Body of pancreas (tissue), 4 donors: ENCODE measurements around the gene C1orf146. TPM values are rescaled to one million over a fixed set of nuclear protein-coding genes. Genes with fewer than 3 reads are reported as not detected.

ENCODE experiments used
- ATAC-seq: fragments of 150-250 bp; one replicate; pipeline ENCODE4 v1.9.1; 2016
- DNase-seq, 4 donors: peaks; one replicate each; pipeline ENCODE4 v3.0.0-alpha.2; 2019
- H3K27ac ChIP-seq, 4 donors: fragments of 200-600 bp; sonication (generic); 1 replicate in 3 of 4; 2 replicates in 1 of 4; pipeline versions ENCODE4 v1.5.1 to v1.6.1; 2016 to 2019; ENCODE audit warnings: mild to moderate bottlenecking in 1 of 4, mixed read lengths in 1 of 4, moderate library complexity in 1 of 4
- H3K27me3 ChIP-seq, 2 donors: fragments of 200-600 bp; sonication (generic); one replicate each; pipeline ENCODE4 v1.6.0; 2016; ENCODE audit warnings: mild to moderate bottlenecking in 1 of 2
- H3K36me3 ChIP-seq, 2 donors: fragments of 200-600 bp; sonication (generic); replicated peaks in 1 of 2; 2 replicates each; pipeline ENCODE4 v1.5.1; 2016; ENCODE audit warnings: low read depth in 2 of 2; ENCODE audit not compliant: insufficient read depth in 1 of 2
- H3K4me1 ChIP-seq: fragments of 200-600 bp; sonication (generic); one replicate; pipeline ENCODE4 v1.6.0; 2016
- H3K4me3 ChIP-seq, 2 donors: fragments of 200-600 bp; sonication (generic); 1 replicate in 1 of 2; 2 replicates in 1 of 2; pipeline ENCODE4 v1.5.1; 2016 to 2019
- H3K9me3 ChIP-seq, 3 donors: fragments of 200-600 bp; sonication (generic); 1 replicate in 2 of 3; 2 replicates in 1 of 3; pipeline ENCODE4 v1.5.1; 2016
- CTCF ChIP-seq, 7 experiments: fragments of 450-650 bp in 4 of 7; fragments of 200-600 bp in 3 of 7; sonication (generic) in 3 of 7; IDR thresholded peaks; one replicate each; pipeline ENCODE4 v1.5.1; 2016 to 2019; ENCODE audit warnings: antibody characterized with exemption in 7 of 7
- POLR2A ChIP-seq, 3 donors: fragments of 450-650 bp; IDR thresholded peaks; one replicate each; pipeline ENCODE4 v1.6.1; 2016; ENCODE audit warnings: antibody characterized with exemption in 3 of 3, mild to moderate bottlenecking in 2 of 3
- WGBS, 2 donors: methylation state at CpG; one replicate each; pipeline ENCODE4 v1.1.5; 2017; 5-methylcytosine and 5-hydroxymethylcytosine counted together
- intact Hi-C: fragments of 100-400 bp; cut with DNase I; formaldehyde crosslinking; loops from one replicate; pipeline ENCODE4 v1.15.1; 2023
- total RNA-seq, 2 donors: library from RNA; depleted of rRNA; stranded (reverse); fragments of >200 nt; gene quantifications; one replicate each; pipeline ENCODE4 v1.1.0, GENCODE V29; 2016

The C1orf146 gene
- total RNA-seq, 2 donors from 2014 or later = not detected

GRCh38 chr1:92188436-92189255 lies 29.1 kb upstream of the C1orf146 start:
- H3K4me1 ChIP-seq = no peaks in the 10 kb centered on the region
- no peaks in the 10 kb centered on the region for H3K36me3 ChIP-seq
- no peaks in the 10 kb centered on the region for H3K27me3 ChIP-seq
- no peak overlapping the region for H3K4me3 ChIP-seq
- intact Hi-C loops = no loop called here
- WGBS, 2 donors = 64 to 67% methylated on average over 7 of the region's 7 CpGs
- no peak for DNase-seq
- no peak overlapping the region for H3K27ac ChIP-seq
- TF ChIP-seq POLR2A (IDR thresholded peaks at IDR 0.05) = no peak
- no peak for ATAC-seq
- no peaks in the 10 kb centered on the region for H3K9me3 ChIP-seq

GRCh38 chr1:92191726-92192125 lies 26.0 kb upstream of the C1orf146 start:
- Histone ChIP-seq H3K36me3 (no peaks in the 10 kb centered on the region), H3K4me3 (no peak overlapping the region), H3K27me3 (no peaks in the 10 kb centered on the region), H3K9me3 (no peaks in the 10 kb centered on the region), H3K27ac (no peak overlapping the region), H3K4me1 (no peaks in the 10 kb centered on the region)
- TF ChIP-seq POLR2A (IDR thresholded peaks at IDR 0.05) = no peak
- TF ChIP-seq CTCF (IDR thresholded peaks at IDR 0.05) = no peak
- ATAC-seq (no peak), DNase-seq (no peak)
- 79 to 81% methylated on average over 2 of the region's 2 CpGs for WGBS, 2 donors
- intact Hi-C loops = no loop called here

GRCh38 chr1:92192246-92192645 lies 25.5 kb upstream of the C1orf146 start:
- Histone ChIP-seq H3K9me3 (no peaks in the 10 kb centered on the region), H3K36me3 (no peaks in the 10 kb centered on the region), H3K4me1 (no peaks in the 10 kb centered on the region), H3K27me3 (no peaks in the 10 kb centered on the region), H3K4me3 (no peak overlapping the region), H3K27ac (no peak overlapping the region)
- WGBS, 2 donors = 83 to 85% methylated on average over 6 to 9 of the region's 9 CpGs
- TF ChIP-seq POLR2A (IDR thresholded peaks at IDR 0.05) = no peak
- TF ChIP-seq CTCF (IDR thresholded peaks at IDR 0.05) = no peak
- intact Hi-C loops = no loop called here
- DNase-seq (no peak), ATAC-seq (no peak)

- H3K27ac ChIP-seq = no peak overlapping the region
- 63 to 68% methylated on average over 1 of the region's 1 CpG for WGBS, 2 donors
- H3K4me1 ChIP-seq = no peaks in the 10 kb centered on the region
- no peaks in the 10 kb centered on the region for H3K36me3 ChIP-seq
- H3K4me3 ChIP-seq = no peak overlapping the region
- no peaks in the 10 kb centered on the region for H3K9me3 ChIP-seq
- intact Hi-C loops = no loop called here
- no peak for ATAC-seq
- H3K27me3 ChIP-seq = no peaks in the 10 kb centered on the region
- DNase-seq = no peak
- TF ChIP-seq CTCF (IDR thresholded peaks at IDR 0.05) = no peak
- TF ChIP-seq POLR2A (IDR thresholded peaks at IDR 0.05) = no peak
Observed at GRCh38 chr1:92194511-92194910, 23.2 kb upstream of the C1orf146 start.

GRCh38 chr1:92201973-92202372 lies 15.7 kb upstream of the C1orf146 start:
- Histone ChIP-seq H3K27me3 (no peaks in the 10 kb centered on the region), H3K27ac (no peak overlapping the region), H3K4me3 (no peak overlapping the region), H3K36me3 (no peaks in the 10 kb centered on the region), H3K9me3 (no peaks in the 10 kb centered on the region), H3K4me1 (no peaks in the 10 kb centered on the region)
- no peak for TF ChIP-seq POLR2A (IDR thresholded peaks at IDR 0.05)
- TF ChIP-seq CTCF (IDR thresholded peaks at IDR 0.05) = no peak
- no peak for DNase-seq
- WGBS, 2 donors = 72 to 77% methylated on average over 5 of the region's 5 CpGs
- no peak for ATAC-seq
- intact Hi-C loops = no loop called here
